Measurements from ENCODE around the gene DPH2.

Gene DPH2

GRCh38 chr1:43969416-43969745, 429 bp upstream of the DPH2 start:
- DNase-seq (ENCODE audit: low spot score), result no peak

GRCh38 chr1:43970502-43970901, 692 bp downstream of the DPH2 start:
- DNase-seq (ENCODE audit: low spot score), result no peak

- no peak for DNase-seq (ENCODE audit: low spot score)
Observed at GRCh38 chr1:43970911-43971310, 1.1 kb downstream of the DPH2 start.

GRCh38 chr1:43971336-43971980, 1.6 kb downstream of the DPH2 start:
- DNase-seq (ENCODE audit: low spot score), result no peak

- DNase-seq (ENCODE audit: low spot score), result no peak
Observed at GRCh38 chr1:43973981-43974442, 4.2 kb downstream of the DPH2 start.

GRCh38 chr1:43974443-43975248, 4.8 kb downstream of the DPH2 start, which contains the start of gene ATP6V0B:
Gene ATP6V0B, plus strand, starts transcription at chr1:43974960. Its CDS starts 81 bp downstream, at chr1:43975041.
- DNase-seq (ENCODE audit: low spot score), result peak; percentile 95

- no peak for DNase-seq (ENCODE audit: low spot score)
Observed at GRCh38 chr1:43975249-43975961, 5.6 kb downstream of the DPH2 start.

GRCh38 chr1:43976045-43976444, 6.2 kb downstream of the DPH2 start:
- no peak for DNase-seq (ENCODE audit: low spot score)

- no peak for DNase-seq (ENCODE audit: low spot score)
Observed at GRCh38 chr1:43976890-43977289, 7.1 kb downstream of the DPH2 start.

GRCh38 chr1:43977376-43978263, 7.8 kb downstream of the DPH2 start:
- DNase-seq (ENCODE audit: low spot score), result no peak

GRCh38 chr1:43978264-43978550, 8.4 kb downstream of the DPH2 start:
- no peak for DNase-seq (ENCODE audit: low spot score)

- no peak for DNase-seq (ENCODE audit: low spot score)
Observed at GRCh38 chr1:43978551-43979260, 8.9 kb downstream of the DPH2 start, which contains the start of gene B4GALT2. Gene B4GALT2, plus strand, starts transcription at chr1:43979210. Its CDS starts 1,951 bp downstream, at chr1:43981161.

- DNase-seq (ENCODE audit: low spot score), result no peak
Observed at GRCh38 chr1:43979261-43979527, 9.4 kb downstream of the DPH2 start.

GRCh38 chr1:43979528-43980254, 9.9 kb downstream of the DPH2 start:
- DNase-seq (ENCODE audit: low spot score), result peak; percentile 76

- DNase-seq (ENCODE audit: low spot score), result no peak
Observed at GRCh38 chr1:43980255-43981134, 10.7 kb downstream of the DPH2 start.

- DNase-seq (ENCODE audit: low spot score), result no peak
Observed at GRCh38 chr1:43981135-43981491, 11.3 kb downstream of the DPH2 start.

- DNase-seq (ENCODE audit: low spot score), result no peak
Observed at GRCh38 chr1:43981636-43982035, 11.8 kb downstream of the DPH2 start.

GRCh38 chr1:43982241-43982640, 12.4 kb downstream of the DPH2 start:
- DNase-seq (ENCODE audit: low spot score), result no peak

- no peak for DNase-seq (ENCODE audit: low spot score)
Observed at GRCh38 chr1:43982808-43983207, 13.0 kb downstream of the DPH2 start.
